ENCODE results near the gene MRPS2.

GRCh38 chr9:135479469-135480052 lies 20.9 kb upstream of the MRPS2 start, which contains the start of gene PPP1R26:
- TF ChIP-seq FOS (IDR thresholded peaks at IDR 0.05; ENCODE audit: borderline replicate concordance, insufficient read depth, low read length) (no peak), EZH2 (IDR thresholded peaks at IDR 0.05; ENCODE audit: borderline replicate concordance, low read depth, low read length, severe bottlenecking) (no peak)

All from endothelial cell of umbilical vein (primary cell).